HepG2 (cell line): Measurements from ENCODE around the gene DDX20. TPM values are rescaled to one million over a fixed set of nuclear protein-coding genes. Genes with fewer than 3 reads are reported as not detected.

Source experiments
- ATAC-seq: fragments of 200-7000 bp; cut with Tn5 transposase; 3 replicates; pipeline ENCODE4 v1.9.1; 2020; ENCODE audit warnings: mild to moderate bottlenecking, moderate library complexity
- BruUV-seq: library from RNA; stranded (reverse); fragments of 400-500 nt; replicated peaks from 2 replicates; lab custom pipeline; 2021; lab: Mats Ljungman, UMichigan
- CTCF ChIA-PET: fragments of 300-600 bp; formaldehyde crosslinking; extraction: SDS; loops from one replicate; lab custom pipeline; 2021; ENCODE audit warnings: low total read pairs, inconsistent platforms, low intra/inter-chr PET ratio; lab: Yijun Ruan, JAX
- POLR2A ChIA-PET: fragments of 350-600 bp; sonication (Branson Sonifier 250); formaldehyde crosslinking; loops from one replicate; lab custom pipeline; 2020; ENCODE audit warnings: antibody characterized with exemption, inconsistent platforms; lab: Yijun Ruan, JAX
- DNase-seq: peaks from one replicate; pipeline ENCODE4 v3.0.0-alpha.2; 2015; ENCODE audit warnings: low spot score
- FAIRE-seq: peaks from 3 replicates; lab custom pipeline; 2011; peaks lifted over from hg19 to GRCh38; lab: Jason Lieb, UNC
- H2AFZ ChIP-seq: one replicate; pipeline ENCODE4 v1.6.1; 2011; ENCODE audit warnings: low read length, inconsistent platforms
- H3K27ac ChIP-seq: fragments of 300-600 bp; 3 replicates; pipeline ENCODE4 v1.8.0; 2011; ENCODE audit warnings: mixed run types, mild to moderate bottlenecking, mixed read lengths, low read length, inconsistent platforms; ENCODE audit not compliant: insufficient read depth; ENCODE audit errors: extremely low read length
- H3K27me3 ChIP-seq, 2 experiments: fragments of 200-600 bp in 1 of 2; 2 replicates in 1 of 2; 3 replicates in 1 of 2; pipeline versions ENCODE4 v1.6.0 to v1.8.0; 2011; ENCODE audit warnings: low read length in 2 of 2, mild to moderate bottlenecking in 2 of 2, moderate library complexity in 2 of 2, inconsistent platforms in 1 of 2; ENCODE audit not compliant: insufficient read depth in 2 of 2, control insufficient read depth in 1 of 2
- H3K36me3 ChIP-seq, 2 experiments: fragments of 200-600 bp in 1 of 2; replicated peaks in 1 of 2; 2 replicates in 1 of 2; 3 replicates in 1 of 2; pipeline versions ENCODE4 v1.5.1 to v1.8.0; 2011; ENCODE audit warnings: low read length in 2 of 2, inconsistent platforms in 1 of 2; ENCODE audit not compliant: insufficient read depth in 2 of 2, control insufficient read depth in 1 of 2
- H3K4me1 ChIP-seq: 2 replicates; pipeline ENCODE4 v1.5.1; 2012; ENCODE audit warnings: low read length, inconsistent platforms; ENCODE audit not compliant: insufficient read depth
- H3K4me2 ChIP-seq: 2 replicates; pipeline ENCODE4 v1.6.0; 2011; ENCODE audit warnings: low read depth, low read length, inconsistent platforms
- H3K4me3 ChIP-seq, 3 experiments: fragments of 200-600 bp in 1 of 3; sonication (generic), shearing (Covaris generic) in 1 of 3; replicated peaks in 1 of 3; 2 replicates each; pipeline ENCODE4 v1.5.1; 2011 to 2016; ENCODE audit warnings: low read length in 3 of 3, inconsistent platforms in 2 of 3, low read depth in 2 of 3, mild to moderate bottlenecking in 2 of 3, control low read depth in 1 of 3, mixed read lengths in 1 of 3; ENCODE audit not compliant: insufficient read depth in 1 of 3
- H3K79me2 ChIP-seq: one replicate; pipeline ENCODE4 v1.6.1; 2011; ENCODE audit warnings: low read length, inconsistent platforms; ENCODE audit not compliant: insufficient read depth
- H3K9ac ChIP-seq: 2 replicates; pipeline ENCODE4 v1.6.0; 2011; ENCODE audit warnings: mild to moderate bottlenecking, low read depth, low read length, inconsistent platforms; ENCODE audit not compliant: insufficient read depth
- H3K9me3 ChIP-seq: 2 replicates; pipeline ENCODE4 v1.5.1; 2012; ENCODE audit warnings: mild to moderate bottlenecking, low read length
- H4K20me1 ChIP-seq: 2 replicates; pipeline ENCODE4 v1.6.0; 2011; ENCODE audit warnings: inconsistent platforms, mild to moderate bottlenecking, low read length, moderate library complexity; ENCODE audit not compliant: insufficient read depth
- DPF2 ChIP-seq: sonication (generic); formaldehyde crosslinking; IDR thresholded peaks from 2 replicates; pipeline ENCODE4 v1.4.0; 2020; ENCODE audit warnings: mild to moderate bottlenecking, low read depth, missing genetic modification reagents, borderline replicate concordance
- LCORL ChIP-seq, 2 experiments: fragments of 450-650 bp in 1 of 2; sonication (generic) in 1 of 2; formaldehyde crosslinking in 1 of 2; IDR thresholded peaks; 2 replicates each; pipeline versions ENCODE4 v1.5.0 to v1.6.1; 2017 to 2020; ENCODE audit warnings: antibody characterized with exemption in 1 of 2, missing genetic modification reagents in 1 of 2
- NR3C1 ChIP-seq: sonication (generic); formaldehyde crosslinking; IDR thresholded peaks from 2 replicates; pipeline ENCODE4 v1.4.0; 2020; ENCODE audit warnings: missing genetic modification reagents
- ONECUT2 ChIP-seq: sonication (generic); formaldehyde crosslinking; IDR thresholded peaks from 2 replicates; pipeline ENCODE4 v1.4.0; 2020; ENCODE audit warnings: missing genetic modification reagents
- TEAD3 ChIP-seq: optimal IDR thresholded peaks from 2 replicates; pipeline ENCODE3; 2016; ENCODE audit warnings: borderline replicate concordance
- THAP11 ChIP-seq: IDR thresholded peaks from 2 replicates; pipeline ENCODE4 v1.6.1; 2016; ENCODE audit warnings: missing biosample characterization, missing genetic modification reagents
- ZBTB1 ChIP-seq: sonication (generic); formaldehyde crosslinking; IDR thresholded peaks from 2 replicates; pipeline ENCODE4 v1.4.0; 2020; ENCODE audit warnings: missing genetic modification reagents, borderline replicate concordance
- WGBS: methylation state at CpG from one replicate; pipeline ENCODE4 v1.1.6; 2017; ENCODE audit warnings: low lambda C conversion rate; 5-methylcytosine and 5-hydroxymethylcytosine counted together
- in situ Hi-C: cut with HindIII; loops from 2 replicates; pipeline ENCODE4 v1.10.0; 2017; ENCODE audit warnings: low pct_unique_long_range_greater_than_20kb; ENCODE audit not compliant: extremely low pct_ligation_motif_present
- intact Hi-C: fragments of 100-400 bp; cut with micrococcal nuclease; formaldehyde crosslinking; loops from one replicate; pipeline ENCODE4 v1.10.0; 2022; ENCODE audit not compliant: unreplicated experiment
- polyA plus RNA-seq, 8 experiments: library from polyadenylated mRNA; depleted of rRNA in 3 of 8; stranded (reverse) in 7 of 8; unstranded in 1 of 8; fragments of >200 nt; fragmentation: Illumina TruSeq in 4 of 8; extraction: Trizol in 4 of 8; gene quantifications; 2 replicates each; pipeline versions ENCODE4 v1.2.1 to v1.2.3, GENCODE V29; 2011 to 2016; ENCODE audit warnings: low read depth in 4 of 8, missing spikeins in 1 of 8, mixed read lengths in 1 of 8; ENCODE audit not compliant: insufficient read depth in 1 of 8
- total RNA-seq, 5 experiments: library from RNA; depleted of rRNA; stranded (reverse); fragments of >200 nt; fragmentation: Illumina TruSeq; extraction: Trizol; gene quantifications; 2 replicates each; pipeline ENCODE4 v1.2.3, GENCODE V29; 2016; ENCODE audit warnings: low read depth in 1 of 5
- TF ChIP-seq, protein P1 (sequence below): IDR thresholded peaks from 2 replicates; pipeline ENCODE4 v1.6.1; 2016; ENCODE audit warnings: low read depth
- TF ChIP-seq, protein P2 (sequence below): IDR thresholded peaks from 2 replicates; pipeline ENCODE4 v1.4.0; 2020; ENCODE audit warnings: mild to moderate bottlenecking, missing genetic modification reagents
- TF ChIP-seq, protein P3 (sequence below), 2 experiments: fragments of 450-650 bp in 1 of 2; sonication (generic) in 1 of 2; formaldehyde crosslinking; IDR thresholded peaks; 2 replicates each; pipeline versions ENCODE4 v1.5.0 to v1.8.0; 2020 to 2022; ENCODE audit warnings: mild to moderate bottlenecking in 1 of 2, missing genetic modification reagents in 1 of 2

Gene DDX20
- total and polyA plus RNA-seq, 2 of the 13 experiments (the other 11 are each of a cell fraction or from before 2014, with no cell fraction given), result 4.0 to 14.3 TPM

DNA sequence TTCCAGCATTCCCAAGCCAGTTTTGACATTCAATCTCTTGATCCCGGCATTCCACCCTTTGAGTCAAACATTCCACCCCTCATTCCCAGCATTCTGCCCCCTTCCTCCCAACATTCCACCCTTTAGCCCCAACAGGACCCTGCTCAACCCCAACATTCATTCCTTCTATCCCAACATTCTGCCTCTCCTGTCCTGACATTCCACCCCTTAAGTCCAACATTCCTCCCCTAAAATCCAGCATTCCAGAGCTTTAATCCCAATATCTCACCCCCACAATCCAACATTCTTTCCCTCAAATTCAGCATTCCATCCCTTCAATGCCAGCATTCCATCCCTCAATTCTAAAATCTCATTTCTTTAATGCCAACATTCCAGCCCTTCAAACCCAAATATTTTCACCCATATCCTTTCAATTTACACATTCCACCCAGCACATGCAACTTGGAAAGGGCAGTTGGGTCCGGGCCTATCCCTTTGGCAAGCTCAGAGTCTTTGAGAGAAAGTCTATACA lies 22.9 kb downstream of the DDX20 start:
- intact Hi-C loops (no loop called here), in situ Hi-C loops (no loop called here)
- ChIA-PET POLR2A (no interaction called here), CTCF (no interaction called here)
- no peaks in the 10 kb centered on the region for H3K79me2 ChIP-seq
- DNase-seq, result peak; percentile 39
- no peak overlapping the region for H3K27ac ChIP-seq
- no peaks in the 10 kb centered on the region; a peak in 1 of 5 replicates for H3K27me3 ChIP-seq
- peak; percentile 55; the same call in 2 of the 3 replicates for ATAC-seq
- BruUV-seq, result no TSS peak
- no peak overlapping the region for H3K9ac ChIP-seq
- no peaks in the 10 kb centered on the region for H3K36me3 ChIP-seq
- H3K4me3 ChIP-seq, result no peak overlapping the region
- H2AFZ ChIP-seq, result no peak overlapping the region
- H3K9me3 ChIP-seq, result no peaks in the 10 kb centered on the region
- no peaks in the 10 kb centered on the region for H4K20me1 ChIP-seq
- 0% methylated on average over 2 of the region's 2 CpGs for WGBS
- FAIRE-seq, result no peak
- peaks cover 6% of the 10 kb centered on the region; the same call in 1 of the 2 replicates for H3K4me1 ChIP-seq
- TF ChIP-seq ONECUT2 (no peak), ZBTB1 (no peak), LCORL (IDR thresholded peaks at IDR 0.05) (peak; percentile 85), LCORL (CRISPR knock-in tag; IDR thresholded peaks at IDR 0.05) (no peak), TEAD3 (CRISPR knock-in tag) (peak; percentile 55), THAP11 (no peak), DPF2 (CRISPR knock-in tag) (no peak), NR3C1 (CRISPR knock-in tag) (no peak)
- TF ChIP-seq, protein P1, sequence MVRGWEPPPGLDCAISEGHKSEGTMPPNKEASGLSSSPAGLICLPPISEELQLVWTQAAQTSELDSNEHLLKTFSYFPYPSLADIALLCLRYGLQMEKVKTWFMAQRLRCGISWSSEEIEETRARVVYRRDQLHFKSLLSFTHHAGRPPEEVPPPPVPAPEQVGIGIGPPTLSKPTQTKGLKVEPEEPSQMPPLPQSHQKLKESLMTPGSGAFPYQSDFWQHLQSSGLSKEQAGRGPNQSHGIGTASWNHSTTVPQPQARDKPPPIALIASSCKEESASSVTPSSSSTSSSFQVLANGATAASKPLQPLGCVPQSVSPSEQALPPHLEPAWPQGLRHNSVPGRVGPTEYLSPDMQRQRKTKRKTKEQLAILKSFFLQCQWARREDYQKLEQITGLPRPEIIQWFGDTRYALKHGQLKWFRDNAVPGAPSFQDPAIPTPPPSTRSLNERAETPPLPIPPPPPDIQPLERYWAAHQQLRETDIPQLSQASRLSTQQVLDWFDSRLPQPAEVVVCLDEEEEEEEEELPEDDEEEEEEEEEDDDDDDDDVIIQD (CRISPR knock-in tag), result no peak
- TF ChIP-seq, protein P2, sequence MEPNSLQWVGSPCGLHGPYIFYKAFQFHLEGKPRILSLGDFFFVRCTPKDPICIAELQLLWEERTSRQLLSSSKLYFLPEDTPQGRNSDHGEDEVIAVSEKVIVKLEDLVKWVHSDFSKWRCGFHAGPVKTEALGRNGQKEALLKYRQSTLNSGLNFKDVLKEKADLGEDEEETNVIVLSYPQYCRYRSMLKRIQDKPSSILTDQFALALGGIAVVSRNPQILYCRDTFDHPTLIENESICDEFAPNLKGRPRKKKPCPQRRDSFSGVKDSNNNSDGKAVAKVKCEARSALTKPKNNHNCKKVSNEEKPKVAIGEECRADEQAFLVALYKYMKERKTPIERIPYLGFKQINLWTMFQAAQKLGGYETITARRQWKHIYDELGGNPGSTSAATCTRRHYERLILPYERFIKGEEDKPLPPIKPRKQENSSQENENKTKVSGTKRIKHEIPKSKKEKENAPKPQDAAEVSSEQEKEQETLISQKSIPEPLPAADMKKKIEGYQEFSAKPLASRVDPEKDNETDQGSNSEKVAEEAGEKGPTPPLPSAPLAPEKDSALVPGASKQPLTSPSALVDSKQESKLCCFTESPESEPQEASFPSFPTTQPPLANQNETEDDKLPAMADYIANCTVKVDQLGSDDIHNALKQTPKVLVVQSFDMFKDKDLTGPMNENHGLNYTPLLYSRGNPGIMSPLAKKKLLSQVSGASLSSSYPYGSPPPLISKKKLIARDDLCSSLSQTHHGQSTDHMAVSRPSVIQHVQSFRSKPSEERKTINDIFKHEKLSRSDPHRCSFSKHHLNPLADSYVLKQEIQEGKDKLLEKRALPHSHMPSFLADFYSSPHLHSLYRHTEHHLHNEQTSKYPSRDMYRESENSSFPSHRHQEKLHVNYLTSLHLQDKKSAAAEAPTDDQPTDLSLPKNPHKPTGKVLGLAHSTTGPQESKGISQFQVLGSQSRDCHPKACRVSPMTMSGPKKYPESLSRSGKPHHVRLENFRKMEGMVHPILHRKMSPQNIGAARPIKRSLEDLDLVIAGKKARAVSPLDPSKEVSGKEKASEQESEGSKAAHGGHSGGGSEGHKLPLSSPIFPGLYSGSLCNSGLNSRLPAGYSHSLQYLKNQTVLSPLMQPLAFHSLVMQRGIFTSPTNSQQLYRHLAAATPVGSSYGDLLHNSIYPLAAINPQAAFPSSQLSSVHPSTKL (CRISPR knock-in tag), result no peak
- TF ChIP-seq, protein P3, sequence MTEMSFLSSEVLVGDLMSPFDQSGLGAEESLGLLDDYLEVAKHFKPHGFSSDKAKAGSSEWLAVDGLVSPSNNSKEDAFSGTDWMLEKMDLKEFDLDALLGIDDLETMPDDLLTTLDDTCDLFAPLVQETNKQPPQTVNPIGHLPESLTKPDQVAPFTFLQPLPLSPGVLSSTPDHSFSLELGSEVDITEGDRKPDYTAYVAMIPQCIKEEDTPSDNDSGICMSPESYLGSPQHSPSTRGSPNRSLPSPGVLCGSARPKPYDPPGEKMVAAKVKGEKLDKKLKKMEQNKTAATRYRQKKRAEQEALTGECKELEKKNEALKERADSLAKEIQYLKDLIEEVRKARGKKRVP (CRISPR knock-in tag; IDR thresholded peaks at IDR 0.05), result no peak
- H3K4me2 ChIP-seq, result no peak overlapping the region
